ENCODE data around the gene RNF208. TPM values are rescaled to one million over a fixed set of nuclear protein-coding genes. Genes with fewer than 3 reads are reported as not detected.

RNF208 gene
- total and polyA plus RNA-seq, 2 donors (not counting 1 experiment from before 2014, with no cell fraction given): 0.14 to 0.33 TPM

GRCh38 chr9:137193771-137194170 is 28.3 kb downstream of the RNF208 start:
- Histone ChIP-seq H3K36me3 (ENCODE audit: control insufficient read depth, insufficient read depth, low read length) (peaks cover 15% of the 10 kb centered on the region), H3K27me3 (ENCODE audit: control insufficient read depth, insufficient read depth, low read length) (no peaks in the 10 kb centered on the region), H3K79me2 (ENCODE audit: control insufficient read depth, insufficient read depth, low read length) (peaks cover 22% of the 10 kb centered on the region), H3K4me2 (ENCODE audit: extremely low read depth, insufficient read depth, low read length) (no peak overlapping the region), H3K4me3 (replicated peaks in 1 of 4; ENCODE audit: control extremely low read depth in 1 of 4, insufficient read depth in 1 of 4, low read depth in 3 of 4, low read length in 4 of 4) (no peak overlapping the region), H2AFZ (ENCODE audit: low read length) (no peak overlapping the region), H3K9me3 (ENCODE audit: control insufficient read depth, insufficient read depth, low read depth, low read length) (no peaks in the 10 kb centered on the region), H4K20me1 (ENCODE audit: control insufficient read depth, extremely low read depth, insufficient read depth, low read length) (no peaks in the 10 kb centered on the region), H3K9ac (ENCODE audit: insufficient read depth, low read length) (no peak overlapping the region), H3K27ac (ENCODE audit: insufficient read depth, low read length) (no peak overlapping the region), H3K4me1 (ENCODE audit: control insufficient read depth, extremely low read depth, insufficient read depth, low read length) (peaks cover 8% of the 10 kb centered on the region)
- TF ChIP-seq CTCF (conservative IDR thresholded peaks at IDR 0.05 in 1 of 2, IDR thresholded peaks at IDR 0.05 in 1 of 2; ENCODE audit: low read depth in 1 of 2, low read length in 2 of 2) (no peak), EZH2 (IDR thresholded peaks at IDR 0.05; ENCODE audit: low read length, missing control alignments) (no peak)
- no peak for DNase-seq (ENCODE audit: low read depth in 2 of 2)

GRCh38 chr9:137192859-137193258 is 29.2 kb downstream of the RNF208 start:
- peaks cover 26% of the 10 kb centered on the region for H3K79me2 ChIP-seq (ENCODE audit: control insufficient read depth, insufficient read depth, low read length)
- H3K9ac ChIP-seq (ENCODE audit: insufficient read depth, low read length): no peak overlapping the region
- H3K4me1 ChIP-seq (ENCODE audit: control insufficient read depth, extremely low read depth, insufficient read depth, low read length): peaks cover 8% of the 10 kb centered on the region
- no peak overlapping the region for H3K4me3 ChIP-seq (replicated peaks in 1 of 4; ENCODE audit: control extremely low read depth in 1 of 4, insufficient read depth in 1 of 4, low read depth in 3 of 4, low read length in 4 of 4)
- no peaks in the 10 kb centered on the region for H3K27me3 ChIP-seq (ENCODE audit: control insufficient read depth, insufficient read depth, low read length)
- no peak overlapping the region for H3K27ac ChIP-seq (ENCODE audit: insufficient read depth, low read length)
- no peak for DNase-seq (ENCODE audit: low read depth in 2 of 2)
- H3K36me3 ChIP-seq (ENCODE audit: control insufficient read depth, insufficient read depth, low read length): peaks cover 15% of the 10 kb centered on the region
- H3K9me3 ChIP-seq (ENCODE audit: control insufficient read depth, insufficient read depth, low read depth, low read length): no peaks in the 10 kb centered on the region
- TF ChIP-seq CTCF (conservative IDR thresholded peaks at IDR 0.05 in 1 of 2, IDR thresholded peaks at IDR 0.05 in 1 of 2; ENCODE audit: low read depth in 1 of 2, low read length in 2 of 2): no peak
- no peak for TF ChIP-seq EZH2 (IDR thresholded peaks at IDR 0.05; ENCODE audit: low read length, missing control alignments)
- no peak overlapping the region for H2AFZ ChIP-seq (ENCODE audit: low read length)
- H4K20me1 ChIP-seq (ENCODE audit: control insufficient read depth, extremely low read depth, insufficient read depth, low read length): no peaks in the 10 kb centered on the region
- no peak overlapping the region for H3K4me2 ChIP-seq (ENCODE audit: extremely low read depth, insufficient read depth, low read length)

- Histone ChIP-seq H3K9me3 (ENCODE audit: control insufficient read depth, insufficient read depth, low read depth, low read length) (no peaks in the 10 kb centered on the region), H3K9ac (ENCODE audit: insufficient read depth, low read length) (no peak overlapping the region), H2AFZ (ENCODE audit: low read length) (no peak overlapping the region), H3K27ac (ENCODE audit: insufficient read depth, low read length) (no peak overlapping the region), H3K36me3 (ENCODE audit: control insufficient read depth, insufficient read depth, low read length) (peaks cover 15% of the 10 kb centered on the region), H3K4me2 (ENCODE audit: extremely low read depth, insufficient read depth, low read length) (no peak overlapping the region), H4K20me1 (ENCODE audit: control insufficient read depth, extremely low read depth, insufficient read depth, low read length) (no peaks in the 10 kb centered on the region), H3K4me1 (ENCODE audit: control insufficient read depth, extremely low read depth, insufficient read depth, low read length) (peaks cover 12% of the 10 kb centered on the region), H3K4me3 (replicated peaks in 1 of 4; ENCODE audit: control extremely low read depth in 1 of 4, insufficient read depth in 1 of 4, low read depth in 3 of 4, low read length in 4 of 4) (no peak overlapping the region), H3K27me3 (ENCODE audit: control insufficient read depth, insufficient read depth, low read length) (no peaks in the 10 kb centered on the region), H3K79me2 (ENCODE audit: control insufficient read depth, insufficient read depth, low read length) (peaks cover 30% of the 10 kb centered on the region)
- DNase-seq (ENCODE audit: low read depth in 2 of 2): no peak
- TF ChIP-seq EZH2 (IDR thresholded peaks at IDR 0.05; ENCODE audit: low read length, missing control alignments) (no peak), CTCF (conservative IDR thresholded peaks at IDR 0.05 in 1 of 2, IDR thresholded peaks at IDR 0.05 in 1 of 2; ENCODE audit: low read depth in 1 of 2, low read length in 2 of 2) (no peak)
Measured at GRCh38 chr9:137192448-137192780, 29.6 kb downstream of the RNF208 start.

Measured in fibroblast of lung (primary cell).